GM18498 (cell line): ENCODE data around the gene NEK6.

Source experiments
- ATAC-seq: cut with Tn5 transposase; IDR thresholded peaks from one replicate; pipeline ENCODE4 v1.9.1; 2021; ENCODE audit warnings: mild to moderate bottlenecking, moderate library complexity; ENCODE audit not compliant: unreplicated experiment

Gene NEK6

DNA sequence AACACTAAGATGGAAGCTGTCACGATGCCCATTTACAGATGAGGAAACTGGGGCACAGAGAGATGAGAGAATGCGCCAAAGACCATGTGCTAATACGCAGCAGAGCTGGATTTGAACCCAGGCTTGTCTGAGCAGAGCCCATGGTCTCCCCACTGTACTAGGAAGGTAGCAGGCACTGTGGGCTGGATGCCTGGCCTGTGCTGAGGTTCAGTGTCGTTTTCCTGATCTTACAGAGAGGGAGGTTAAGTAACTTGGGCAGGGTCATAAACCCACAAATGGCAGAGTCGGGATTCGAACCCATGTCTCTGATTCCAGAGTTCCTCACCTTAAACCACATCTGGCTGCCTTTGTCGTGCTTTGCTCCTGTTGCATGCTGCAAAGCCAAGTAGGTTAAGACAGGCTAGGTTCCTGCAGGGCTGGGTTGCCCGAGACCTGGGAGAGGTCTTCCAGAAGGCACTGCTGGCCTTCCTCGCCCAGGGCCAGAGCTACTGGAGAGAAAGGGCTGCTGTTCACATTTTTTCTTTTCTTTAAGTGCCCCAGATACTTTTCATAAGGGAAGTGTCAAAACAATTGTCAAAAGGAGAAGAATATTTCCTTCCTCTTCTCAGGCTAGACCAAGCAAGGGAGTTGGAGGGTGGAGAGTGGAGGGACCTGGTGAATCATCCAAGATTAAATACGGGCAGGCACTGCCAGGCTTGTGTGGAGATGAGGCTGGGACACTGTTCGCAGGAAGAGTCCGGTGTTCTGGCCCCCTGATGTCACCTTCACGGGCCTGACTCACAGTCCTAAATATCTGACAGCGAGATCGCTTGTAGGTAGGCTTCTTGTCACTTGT lies 3.2 kb downstream of the NEK6 start:
- ATAC-seq = no peak

DNA sequence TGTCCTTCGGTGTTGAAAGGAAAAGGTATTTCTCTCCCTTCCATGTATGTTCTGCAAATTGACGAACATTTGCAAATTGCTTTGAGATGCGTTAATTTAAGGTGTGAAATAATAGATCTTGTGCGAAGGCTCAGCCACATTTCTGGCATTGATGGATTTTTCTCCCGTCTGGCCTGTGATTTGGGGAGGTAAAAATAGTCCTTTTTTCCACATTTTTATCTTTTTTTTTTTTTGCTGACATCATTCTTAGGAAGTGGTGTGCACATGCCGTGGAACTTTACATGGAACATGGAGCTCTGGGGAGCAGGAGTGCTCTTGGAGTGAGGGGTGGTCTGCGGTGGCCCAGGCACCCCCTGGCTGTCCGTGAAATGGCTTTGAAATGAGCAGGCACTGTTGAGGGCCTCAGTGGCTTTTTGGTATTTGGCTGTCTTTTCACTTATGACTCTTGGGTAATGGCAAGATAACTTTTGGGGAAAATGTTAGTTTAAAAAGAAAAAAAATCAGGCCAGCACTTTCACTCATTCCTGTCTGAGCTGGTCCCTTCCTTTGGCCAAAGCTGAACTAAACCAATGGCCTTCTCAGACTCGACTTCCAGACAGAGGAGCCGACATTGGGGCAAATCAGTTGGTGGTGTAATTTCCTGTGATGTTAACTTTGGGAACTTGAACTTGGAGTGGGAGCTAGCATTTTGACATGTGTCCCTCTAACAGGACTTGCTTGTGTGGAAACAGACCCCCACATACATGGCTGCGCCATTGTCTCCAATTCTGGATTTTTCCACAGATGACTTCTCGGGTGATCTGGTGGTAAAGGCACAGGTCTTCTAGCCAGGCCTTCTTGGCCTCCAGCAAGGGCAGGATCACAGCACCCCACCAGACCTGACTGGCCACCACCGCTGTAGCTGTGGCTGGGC lies 4.2 kb downstream of the NEK6 start:
- no peak for ATAC-seq

DNA sequence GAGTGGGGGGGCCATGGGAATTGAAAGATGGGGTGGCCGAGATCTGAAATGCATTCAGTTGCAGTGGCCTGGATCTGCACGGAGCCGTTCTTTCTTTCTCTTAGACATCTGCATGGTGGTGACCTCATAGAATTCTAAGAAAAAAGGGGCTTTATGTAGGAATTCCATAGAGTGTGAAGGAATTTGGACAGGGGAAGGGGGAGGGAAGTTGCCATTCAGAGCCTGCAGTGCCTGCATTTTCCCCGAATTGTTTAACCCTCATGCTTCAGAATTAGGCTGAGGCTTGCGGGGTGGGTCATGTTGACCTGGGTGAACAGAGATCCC lies 4.9 kb downstream of the NEK6 start:
- no peak for ATAC-seq

DNA sequence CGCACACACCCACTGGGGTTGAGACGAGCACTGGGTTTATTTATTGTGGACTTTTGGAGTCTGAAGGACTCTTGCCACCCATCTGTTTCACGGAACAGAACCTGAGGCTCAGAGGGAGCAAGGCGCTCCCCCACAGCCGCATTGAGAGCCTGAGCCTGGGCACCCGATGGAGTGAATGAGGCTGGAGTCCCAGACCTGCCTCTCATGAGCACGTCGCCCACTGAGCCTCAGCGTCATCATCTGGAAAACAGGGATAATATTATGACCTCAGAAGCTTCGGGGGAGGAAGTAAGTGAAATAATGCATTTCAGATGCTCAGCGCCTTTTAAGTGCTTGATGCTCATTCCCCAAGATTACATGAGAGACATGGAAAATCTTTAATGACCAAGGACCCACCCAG lies 5.5 kb downstream of the NEK6 start:
- no peak for ATAC-seq

DNA sequence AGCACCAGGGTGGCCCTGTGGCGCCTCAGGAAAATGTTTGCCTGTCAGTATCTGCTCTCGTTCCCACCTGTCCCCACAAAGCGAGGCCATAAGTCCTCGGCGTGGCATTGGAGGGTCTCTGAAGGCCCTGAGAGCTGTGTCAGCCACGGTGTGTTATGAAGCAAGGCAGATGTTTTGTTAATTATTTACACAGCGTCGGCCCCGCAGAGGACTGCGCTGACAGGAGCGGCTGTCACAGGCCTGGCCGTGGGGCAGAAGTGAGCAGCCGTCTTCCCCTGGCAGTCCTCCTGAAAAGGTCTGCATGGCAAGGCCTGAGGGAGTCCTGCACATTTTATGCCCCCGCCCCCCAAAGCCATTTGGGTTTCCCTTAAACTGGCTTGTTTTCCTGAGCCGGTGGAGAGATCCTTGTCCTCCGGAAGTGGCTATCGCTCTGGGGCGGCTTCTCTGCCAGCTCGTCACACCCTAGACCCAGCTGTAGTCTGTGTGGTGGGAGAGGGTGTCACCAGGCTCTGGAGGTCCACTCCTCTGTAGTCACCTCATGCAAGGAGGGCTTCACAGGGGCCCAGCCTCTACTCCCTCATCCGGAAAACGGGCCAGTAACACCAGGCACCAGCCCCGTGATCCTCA lies 6.2 kb downstream of the NEK6 start:
- ATAC-seq = no peak

DNA sequence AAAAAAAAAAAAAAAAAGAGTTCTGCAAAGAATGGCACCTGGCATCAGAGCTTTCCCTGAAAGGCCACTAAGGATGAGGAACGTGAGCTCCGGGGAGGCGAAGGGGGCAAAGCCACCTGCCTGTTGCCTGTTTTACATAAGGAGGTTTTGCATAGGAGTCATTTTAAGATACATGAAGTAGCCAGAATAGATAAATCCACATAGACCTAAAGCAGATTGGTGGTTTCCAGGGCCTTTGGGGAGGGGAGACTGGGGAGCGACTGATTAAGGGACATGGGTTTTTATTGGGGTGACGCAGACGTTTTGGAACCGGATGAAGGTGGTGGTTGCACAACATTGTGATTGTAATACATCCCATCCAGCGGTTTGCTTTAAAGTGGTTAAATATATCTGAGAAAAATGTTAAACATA lies 7.1 kb downstream of the NEK6 start:
- peak; percentile 66 for ATAC-seq

DNA sequence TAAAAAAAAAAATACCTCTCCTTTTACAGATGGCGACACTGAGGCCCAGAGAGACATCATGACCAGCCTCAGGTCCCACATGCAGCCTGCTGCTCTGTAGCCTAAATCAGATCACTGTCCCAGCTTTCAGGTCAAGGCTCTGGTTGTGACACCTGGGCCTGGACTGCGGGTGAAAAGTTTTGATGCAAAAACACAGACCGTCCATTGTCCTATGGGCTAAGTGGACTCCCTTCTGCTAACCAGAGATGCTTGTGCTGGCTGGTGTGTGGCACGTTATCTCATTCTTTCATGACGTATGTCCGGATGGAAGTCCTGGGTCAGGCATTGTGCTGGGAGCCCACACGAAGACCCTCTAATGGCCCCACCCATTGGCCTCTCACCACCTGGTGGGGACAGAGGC lies 7.8 kb downstream of the NEK6 start:
- ATAC-seq = no peak

DNA sequence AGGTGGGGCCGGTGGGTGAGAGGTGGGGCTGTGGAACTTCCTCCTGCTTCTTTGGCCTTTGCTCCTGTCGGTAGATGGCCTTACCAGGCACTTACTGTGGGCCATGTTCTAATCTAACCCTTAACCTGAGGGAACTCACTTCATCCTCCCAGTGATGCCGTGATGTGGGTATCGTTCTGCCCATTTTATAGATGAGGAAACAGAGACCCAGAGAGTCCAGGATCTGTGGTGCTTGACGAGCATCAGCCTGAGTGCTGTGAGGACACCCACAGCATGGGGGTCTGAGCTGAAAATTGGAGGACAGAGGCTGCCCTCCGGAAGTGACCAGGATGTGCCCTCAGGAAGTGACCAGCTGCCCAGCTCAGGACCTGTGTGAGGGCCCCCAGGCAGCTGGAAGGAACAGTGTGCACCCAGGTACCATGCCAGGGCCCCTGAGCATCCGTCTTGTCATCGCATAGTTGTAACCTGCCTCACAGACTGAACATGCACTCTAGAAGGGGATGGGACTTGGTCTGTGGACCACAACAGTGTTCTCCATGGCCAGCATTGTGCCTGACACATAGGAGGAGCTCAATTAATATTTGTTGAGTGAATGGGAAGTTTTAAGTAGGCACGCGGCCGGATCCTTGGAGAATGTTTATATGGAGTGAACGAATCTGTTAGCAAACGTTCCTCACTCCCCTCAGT lies 8.5 kb downstream of the NEK6 start:
- no peak for ATAC-seq

DNA sequence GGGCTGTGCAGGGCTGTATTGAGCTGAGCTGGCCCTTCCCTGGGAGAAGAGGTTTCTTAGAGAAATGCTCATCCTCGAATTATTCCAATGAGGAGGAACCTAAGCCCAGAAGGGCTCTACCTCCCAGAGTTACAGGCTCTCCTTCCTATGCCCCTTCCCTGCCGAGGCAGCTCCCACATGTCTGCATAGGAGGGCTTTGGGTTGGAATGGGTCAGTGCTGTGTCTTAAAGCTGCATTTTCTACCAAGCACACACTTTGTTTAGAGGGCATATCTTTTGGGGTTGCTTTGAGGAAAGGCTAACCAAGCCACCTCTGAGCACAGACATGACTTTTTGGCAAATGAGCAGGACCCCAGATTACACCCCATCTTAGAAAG lies 9.1 kb downstream of the NEK6 start:
- ATAC-seq = no peak

DNA sequence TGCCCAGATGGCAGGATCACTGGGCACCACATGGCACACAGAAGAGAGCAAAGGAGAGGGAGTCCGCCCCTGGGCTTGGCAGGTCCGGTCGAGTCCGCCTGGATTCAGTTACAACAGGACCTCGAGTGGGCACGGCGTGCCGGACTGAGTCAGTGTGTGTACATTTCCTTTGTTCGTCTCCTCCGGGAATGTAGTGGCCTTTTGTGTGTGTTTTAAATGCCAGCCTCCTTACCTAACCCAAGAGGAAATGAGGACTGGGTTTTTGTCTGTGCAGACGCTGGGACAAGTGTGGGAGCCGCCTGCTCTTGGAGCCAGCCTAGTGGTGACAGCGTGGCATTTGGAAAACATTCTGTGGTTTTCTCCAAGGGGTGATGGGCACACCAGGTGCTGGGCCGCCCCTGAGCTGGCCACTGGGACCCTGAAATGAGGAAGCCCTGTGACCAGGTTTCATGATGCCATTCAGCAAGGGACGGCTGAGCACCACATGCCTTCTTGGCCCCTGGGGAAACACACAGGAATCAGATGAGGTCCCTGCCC lies 9.6 kb downstream of the NEK6 start:
- ATAC-seq = no peak

DNA sequence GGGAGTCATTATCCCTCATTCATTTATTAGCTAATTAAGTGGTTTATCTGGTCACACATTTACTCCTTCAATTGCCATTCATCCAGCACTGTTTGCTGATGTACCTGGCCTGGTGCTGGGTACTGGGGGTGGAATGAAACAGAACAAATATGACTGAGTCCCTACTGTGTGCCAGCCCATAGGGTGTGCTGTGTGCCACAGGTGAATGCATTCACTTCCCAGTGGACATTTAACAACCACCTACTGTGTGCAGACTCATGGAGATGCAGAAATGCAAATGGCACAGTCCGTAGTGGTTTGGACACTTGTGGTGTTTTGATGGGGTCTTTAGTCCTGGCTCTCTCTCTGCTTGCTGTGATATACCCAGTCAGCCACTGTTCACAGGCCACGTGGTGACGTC lies 10.5 kb downstream of the NEK6 start:
- no peak for ATAC-seq

DNA sequence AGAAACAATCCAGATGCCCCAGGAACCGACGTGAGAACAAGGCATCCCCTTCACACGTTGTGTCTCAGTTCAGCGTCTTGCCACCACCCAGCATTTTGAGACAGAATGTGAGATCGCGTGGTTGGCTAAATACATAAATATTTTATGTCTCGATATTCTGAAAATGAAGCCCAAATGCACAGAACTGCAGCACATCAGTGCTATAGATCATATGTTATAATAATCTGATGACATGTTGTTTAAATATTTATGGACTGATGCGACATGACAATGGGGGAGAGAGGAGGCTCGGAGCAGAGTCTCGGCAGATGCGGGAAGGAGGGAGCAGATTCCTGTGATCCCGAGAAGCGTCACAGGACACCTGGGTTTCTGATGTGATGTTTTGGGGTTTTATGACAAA lies 10.9 kb downstream of the NEK6 start:
- no peak for ATAC-seq

DNA sequence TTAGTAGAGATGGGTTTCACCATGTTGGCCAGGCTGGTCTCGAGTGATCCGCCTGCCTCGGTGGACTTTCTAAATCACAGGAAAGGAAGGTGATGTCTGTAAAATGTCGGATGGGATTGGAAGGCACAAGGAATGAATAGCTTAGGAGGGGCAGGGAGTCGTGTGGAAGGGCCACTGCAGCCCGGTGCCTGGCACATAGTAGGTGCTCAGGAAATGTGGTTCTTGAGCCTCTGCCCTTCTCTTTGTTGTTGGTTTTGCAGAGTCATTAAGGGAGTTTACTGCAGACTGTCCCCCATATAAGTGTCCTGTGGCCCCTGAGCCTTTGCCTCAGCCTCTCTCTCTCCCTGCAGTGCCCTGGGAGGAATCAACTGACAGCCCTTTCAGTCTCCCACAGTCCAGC lies 11.8 kb downstream of the NEK6 start:
- no peak for ATAC-seq

DNA sequence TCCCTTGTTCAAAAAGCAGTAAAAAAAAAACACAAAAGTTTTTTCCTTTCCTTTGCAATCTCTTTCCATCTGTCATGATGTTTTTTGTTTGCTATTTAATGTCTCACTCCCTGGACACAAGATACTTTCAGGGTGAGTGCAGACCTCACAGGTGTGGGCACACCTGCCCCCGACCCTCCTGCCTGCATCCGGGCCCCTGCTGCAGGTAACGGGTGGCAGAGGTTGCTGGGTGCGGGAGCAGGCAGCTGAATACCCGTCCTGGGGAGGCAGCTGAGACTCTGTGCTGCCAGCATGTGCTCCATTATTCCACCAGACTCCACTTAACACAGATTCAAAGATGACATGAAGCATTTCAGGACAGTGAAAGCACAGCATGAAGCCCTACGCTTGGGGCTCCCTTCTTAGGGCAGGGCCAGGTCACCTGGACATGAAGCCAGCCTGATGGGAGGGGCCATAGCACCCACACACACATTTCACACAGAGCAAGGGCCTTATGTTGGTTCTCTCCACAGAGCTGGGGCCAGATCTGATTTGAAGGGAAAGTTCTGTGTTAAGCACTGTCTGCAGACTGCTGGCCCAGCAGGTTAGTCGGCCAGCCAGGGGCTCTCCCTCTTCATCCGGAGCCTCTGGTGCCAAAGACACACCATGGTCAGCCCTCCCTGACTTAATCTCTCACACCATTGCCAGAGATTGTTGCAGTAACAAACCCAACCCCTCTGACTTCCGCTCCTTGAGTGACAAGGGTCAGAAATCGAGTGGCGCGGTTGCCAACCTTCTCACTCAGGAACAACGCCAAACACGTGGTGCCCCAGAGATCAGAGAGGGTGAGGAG lies 13.0 kb downstream of the NEK6 start:
- ATAC-seq = no peak

DNA sequence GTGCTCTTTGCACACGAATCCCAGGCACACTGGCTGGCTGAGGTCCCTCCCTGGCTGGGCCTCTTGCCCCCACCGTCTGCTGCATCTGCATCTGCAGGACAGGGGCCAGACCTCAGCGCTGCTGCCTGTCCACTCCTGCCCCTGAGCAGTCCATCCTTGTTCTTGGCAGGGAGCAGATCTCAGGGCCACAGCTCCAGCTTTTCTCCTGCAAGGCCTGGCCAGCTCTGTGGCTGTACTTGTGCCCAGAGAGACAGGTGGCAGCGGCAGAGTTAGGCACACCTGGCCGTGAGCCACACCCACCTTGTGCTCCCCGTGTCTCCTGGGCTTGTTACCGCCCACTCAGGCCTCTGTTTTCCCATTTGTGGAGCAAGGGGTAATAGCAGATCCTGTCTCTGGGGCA lies 13.9 kb downstream of the NEK6 start:
- ATAC-seq = no peak

DNA sequence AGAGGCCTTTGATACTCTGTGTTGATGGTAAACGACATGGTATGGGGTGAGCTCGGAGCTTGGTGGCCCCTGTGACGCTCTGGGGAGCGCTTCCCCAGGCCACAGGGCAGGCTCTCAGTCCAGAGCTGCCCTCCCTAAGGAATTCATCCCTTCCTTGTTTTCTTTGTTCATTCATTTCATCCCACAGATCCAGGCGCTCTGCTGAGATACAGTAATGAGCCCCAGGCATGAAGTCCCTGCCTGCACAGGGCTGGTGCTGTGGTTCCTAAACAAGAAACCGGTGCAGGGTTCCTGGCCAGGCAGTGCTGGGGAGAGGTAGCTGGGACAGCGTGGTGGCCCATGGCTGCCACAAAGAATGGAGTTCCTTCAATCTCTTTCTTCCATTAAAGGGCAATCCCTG lies 14.4 kb downstream of the NEK6 start:
- no peak for ATAC-seq

DNA sequence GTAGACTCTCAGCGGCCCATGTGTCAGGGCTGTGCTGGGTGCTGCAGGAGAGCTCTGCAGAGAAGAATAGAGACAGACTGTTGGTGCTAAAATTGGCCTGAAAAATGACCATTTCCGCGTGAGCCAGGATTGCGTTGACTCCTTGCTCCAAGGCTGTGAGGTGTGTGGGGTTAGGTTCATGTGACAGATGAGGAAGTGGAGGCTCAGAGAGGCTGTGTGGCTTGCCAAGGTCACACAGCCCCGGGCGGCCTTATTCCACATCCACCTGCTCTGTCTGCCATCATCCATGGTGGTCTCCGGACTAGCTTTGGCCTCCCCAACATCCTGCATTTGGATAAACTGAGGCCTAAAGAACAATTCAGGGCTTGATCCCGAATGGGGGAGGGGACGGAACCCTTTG lies 15.2 kb downstream of the NEK6 start:
- no peak for ATAC-seq

DNA sequence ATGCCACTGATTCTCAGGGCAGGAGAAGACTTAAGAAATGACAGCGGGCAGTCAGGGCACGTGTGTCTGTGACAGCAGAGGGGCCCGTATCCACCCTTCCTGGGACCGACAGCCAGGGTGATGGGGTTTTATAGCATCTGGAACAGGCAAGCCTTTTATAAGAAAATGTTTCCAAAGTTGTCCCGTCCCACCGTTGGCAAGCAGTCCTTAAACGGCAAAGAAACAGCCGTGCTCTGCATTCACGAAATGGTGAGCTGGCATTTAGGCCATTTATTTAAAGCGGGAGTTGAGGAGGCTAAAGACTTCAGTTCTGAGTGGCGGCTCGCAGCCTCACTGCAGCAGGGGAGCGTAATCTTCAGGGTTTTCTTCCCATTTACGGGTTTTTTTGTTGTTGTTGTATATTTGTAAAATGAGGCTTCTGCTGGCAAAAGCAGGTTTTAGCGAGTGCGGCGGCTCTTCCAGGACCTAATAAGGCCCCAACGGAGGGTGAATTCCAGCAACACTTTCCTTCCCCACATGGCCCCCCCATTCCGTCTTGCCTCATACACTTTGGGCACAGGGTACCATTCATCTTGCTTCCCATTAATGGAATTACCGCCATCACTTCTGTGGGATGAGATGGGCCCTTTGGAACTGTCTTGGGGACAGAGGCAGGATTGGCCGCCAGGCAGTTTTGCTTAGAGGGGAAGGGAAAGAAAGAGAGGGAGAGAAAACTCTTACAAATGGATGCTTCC lies 15.8 kb downstream of the NEK6 start:
- ATAC-seq = no peak

DNA sequence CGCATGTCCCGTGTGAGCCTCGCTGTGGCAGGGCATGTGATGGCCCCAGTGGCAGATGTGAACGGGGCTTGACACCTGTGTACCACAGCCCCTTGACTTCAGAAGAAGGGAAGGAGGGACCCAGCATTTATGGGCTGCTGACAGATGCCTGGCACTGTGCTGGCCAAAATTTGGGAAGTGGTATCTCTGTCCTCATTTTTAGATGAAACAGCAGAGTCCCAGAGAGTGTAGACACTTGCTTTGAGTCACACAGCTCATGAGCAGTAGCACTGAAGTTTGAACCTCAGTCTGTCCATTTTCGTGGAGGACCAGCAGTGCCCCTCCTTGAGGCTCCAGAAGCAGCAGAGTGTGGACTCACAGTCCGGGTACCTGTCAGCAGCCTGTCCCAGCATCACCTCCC lies 16.5 kb downstream of the NEK6 start:
- no peak for ATAC-seq

DNA sequence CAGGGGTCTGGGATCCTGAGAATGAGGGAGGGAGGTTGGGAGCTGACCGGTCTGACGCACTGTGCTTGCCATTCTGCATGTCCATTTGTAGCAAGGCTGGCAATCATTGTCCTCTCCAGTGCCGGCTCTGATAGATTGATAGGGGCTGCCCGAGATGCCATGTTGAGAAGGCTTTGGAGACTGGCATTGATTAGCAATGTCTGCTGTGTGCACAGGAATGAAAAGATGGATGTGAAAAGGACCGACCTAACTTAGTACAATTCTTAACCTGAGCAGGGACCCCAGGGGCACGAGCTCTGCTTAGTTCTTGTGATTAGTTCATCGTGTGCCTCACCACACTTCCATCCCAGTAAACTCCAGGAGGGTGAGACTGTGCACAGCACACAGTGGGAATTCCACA lies 17.0 kb downstream of the NEK6 start:
- ATAC-seq = no peak
